Choroid plexus epithelial cell (primary cell): ENCODE data around the gene ZNF117.

Experiments
- DNase-seq: peaks from one replicate; pipeline ENCODE4 v3.0.0-alpha.2; 2010; ENCODE audit warnings: low read depth
- H3K4me3 ChIP-seq: 2 replicates; pipeline ENCODE4 v1.5.1; 2011; ENCODE audit warnings: low read depth, mild to moderate bottlenecking, control low read depth, low read length, moderate library complexity
- CTCF ChIP-seq: conservative IDR thresholded peaks from 2 replicates; pipeline ENCODE4 v1.5.1; 2011; ENCODE audit warnings: low read depth, mild to moderate bottlenecking, control low read depth, inconsistent platforms, low read length, moderate library complexity

The ZNF117 gene

DNA sequence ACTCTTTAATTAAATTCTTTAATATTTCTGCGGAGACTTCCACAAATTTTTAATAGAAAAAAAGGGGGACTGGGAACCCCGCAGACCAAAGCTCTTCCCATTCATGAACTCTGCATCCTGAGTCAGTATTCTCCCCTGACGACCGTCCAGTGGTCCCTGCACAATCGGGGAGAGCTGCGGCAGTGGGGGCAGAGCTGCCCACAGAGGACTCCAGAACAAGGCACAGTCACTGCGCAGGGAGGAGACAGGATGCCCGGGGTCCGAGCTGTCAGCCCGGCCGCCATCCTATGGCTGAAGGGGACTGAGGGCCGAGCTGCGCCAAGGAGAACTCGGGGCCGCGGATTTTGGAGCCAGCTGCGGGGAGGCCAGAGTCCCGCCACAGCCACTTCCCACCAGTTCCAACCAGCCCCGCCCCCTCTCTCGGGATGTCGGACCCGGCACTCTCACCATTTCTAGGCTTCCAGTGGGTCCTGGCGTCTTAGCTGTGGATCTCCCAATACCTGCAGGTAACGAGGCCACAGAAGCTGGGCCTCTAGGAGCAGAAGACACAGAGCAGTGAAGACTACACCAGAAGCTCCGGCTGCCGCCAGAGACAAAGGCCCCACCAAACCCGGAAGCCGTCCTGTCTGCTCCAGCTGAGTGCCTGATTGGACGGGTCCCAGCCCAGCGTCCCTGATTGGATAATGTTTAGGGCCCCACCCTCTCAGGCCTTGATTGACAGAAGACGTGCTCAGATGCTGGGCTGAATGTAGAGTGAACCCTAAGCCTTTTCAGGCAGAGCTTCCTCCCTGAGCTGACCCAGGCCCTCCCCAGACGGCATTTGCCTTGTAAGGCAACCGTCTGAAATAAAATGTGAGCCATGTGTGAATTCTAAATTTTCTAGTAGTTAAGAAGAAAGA, 15.5 kb upstream of the ZNF117 start, which contains the start of gene ERV3-1:
TSS of gene ERV3-1 (minus strand) at position 594 of the 899 bp plus-strand sequence. CDS start 13,661 bp downstream, outside the sequence.
- H3K4me3 ChIP-seq, result peak within 1 kb of the TSS; percentile 73
- peak; percentile 97 for DNase-seq
- no peak for TF ChIP-seq CTCF

GRCh38 chr7:65004575-65004974, 13.7 kb upstream of the ZNF117 start:
- DNase-seq, result no peak
- peak overlapping the region; percentile 32 for H3K4me3 ChIP-seq

GRCh38 chr7:65002972-65003585, 12.2 kb upstream of the ZNF117 start:
- TF ChIP-seq CTCF, result no peak
- H3K4me3 ChIP-seq, result no peak overlapping the region
- DNase-seq, result no peak

More at GRCh38 chr7:65004575-65004974, 13.7 kb upstream of the ZNF117 start:
- TF ChIP-seq CTCF, result no peak

DNA sequence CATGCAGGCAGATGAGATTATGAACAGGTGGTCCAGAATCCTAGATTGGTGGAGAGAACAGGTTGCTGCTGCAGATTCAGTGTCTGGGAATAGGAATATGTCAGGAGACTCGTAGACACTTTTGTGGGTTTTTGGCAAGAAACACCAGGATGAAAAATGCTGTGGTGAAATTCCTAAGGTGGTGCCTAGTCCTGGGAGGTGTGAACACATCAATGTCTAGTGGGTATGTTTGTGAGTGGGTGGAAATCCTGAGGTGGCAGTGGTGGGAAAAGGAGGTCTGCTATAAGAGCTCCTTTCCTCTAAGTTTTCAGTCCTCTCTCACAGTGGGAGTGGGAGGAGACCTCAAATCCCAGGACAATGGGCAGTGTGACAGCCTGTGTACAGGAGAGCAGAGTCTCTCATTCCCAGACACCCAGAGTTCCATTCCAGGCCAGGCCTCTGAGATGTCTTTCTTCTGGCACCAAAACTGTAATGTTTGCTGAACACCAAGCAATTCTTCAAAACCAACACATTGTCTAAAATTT, 10.5 kb upstream of the ZNF117 start:
- TF ChIP-seq CTCF, result no peak
- DNase-seq, result no peak
- H3K4me3 ChIP-seq, result no peak overlapping the region

GRCh38 chr7:64999165-65000004, 8.5 kb upstream of the ZNF117 start:
- no peak overlapping the region for H3K4me3 ChIP-seq
- peak; percentile 97 for DNase-seq
- no peak for TF ChIP-seq CTCF

DNA sequence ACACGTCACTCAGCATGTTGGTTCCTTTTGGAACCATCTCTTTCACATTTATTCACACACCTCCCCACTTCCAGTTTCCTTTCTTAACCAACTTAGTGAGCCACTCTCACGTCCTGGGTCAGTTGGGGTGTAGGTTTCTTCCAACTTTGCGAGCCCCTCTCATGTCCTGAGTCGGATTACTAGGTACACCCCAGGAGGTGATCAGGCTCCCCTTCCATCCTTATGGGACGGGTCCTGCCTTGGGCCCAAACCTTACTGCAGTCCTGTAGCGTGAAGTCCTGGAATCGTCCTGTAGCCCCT, 8.0 kb upstream of the ZNF117 start:
- no peak for TF ChIP-seq CTCF
- H3K4me3 ChIP-seq, result no peak overlapping the region
- no peak for DNase-seq
